Measurements from ENCODE around the gene TANGO6.
"Not testable (repeated sequence)": the region's sequence is repeated elsewhere in the genome, so short reads cannot be mapped to it uniquely, and the experiment has no call there.

Gene TANGO6

DNA sequence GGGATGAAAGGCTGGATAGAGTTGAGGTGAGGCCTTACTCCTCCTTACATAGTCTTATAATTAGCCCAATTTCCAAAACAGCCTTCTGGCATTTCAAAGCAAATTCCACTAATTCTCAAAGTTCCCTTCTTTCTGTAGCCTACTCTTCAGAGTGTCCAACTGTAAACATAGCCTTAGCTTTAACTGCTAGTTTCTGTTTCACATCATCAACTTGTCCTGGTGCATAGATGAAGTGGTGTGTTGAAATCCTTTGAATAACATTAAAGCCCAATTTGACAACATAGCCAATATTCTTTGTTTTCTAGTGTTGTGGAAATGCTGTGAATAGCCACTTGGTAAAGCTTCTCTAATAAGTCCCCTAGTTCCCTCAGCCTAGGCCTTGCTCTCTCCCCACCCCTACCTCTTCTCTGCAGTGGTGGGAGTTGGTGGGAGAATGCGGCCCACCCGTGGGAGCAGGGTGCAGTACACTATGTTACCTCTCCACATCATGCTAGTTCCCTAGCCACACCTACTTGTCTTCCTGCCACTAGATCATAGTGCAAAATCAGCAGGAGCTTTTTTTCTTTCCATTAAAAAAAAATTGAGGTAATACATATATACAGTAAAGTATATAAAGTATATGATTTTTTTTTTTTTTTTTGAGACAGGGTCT is 135.1 kb downstream of the TANGO6 start:
- Histone ChIP-seq H3K9me3 (ENCODE audit: control insufficient read depth, low read length) (no peaks in the 10 kb centered on the region), H3K27me3 (replicated peaks; ENCODE audit: control insufficient read depth, insufficient read depth, low read length) (no peaks in the 10 kb centered on the region), H3K36me3 (ENCODE audit: control insufficient read depth, insufficient read depth, low read length, severe bottlenecking) (peaks cover 32% of the 10 kb centered on the region), H3K4me3 (ENCODE audit: low read length) (no peak overlapping the region), H3K9ac (ENCODE audit: low read length) (no peak overlapping the region), H3K4me1 (ENCODE audit: control insufficient read depth, insufficient read depth, low read length) (no peaks in the 10 kb centered on the region)
- DNase-seq (ENCODE audit: low read depth), result peak; percentile 41

DNA sequence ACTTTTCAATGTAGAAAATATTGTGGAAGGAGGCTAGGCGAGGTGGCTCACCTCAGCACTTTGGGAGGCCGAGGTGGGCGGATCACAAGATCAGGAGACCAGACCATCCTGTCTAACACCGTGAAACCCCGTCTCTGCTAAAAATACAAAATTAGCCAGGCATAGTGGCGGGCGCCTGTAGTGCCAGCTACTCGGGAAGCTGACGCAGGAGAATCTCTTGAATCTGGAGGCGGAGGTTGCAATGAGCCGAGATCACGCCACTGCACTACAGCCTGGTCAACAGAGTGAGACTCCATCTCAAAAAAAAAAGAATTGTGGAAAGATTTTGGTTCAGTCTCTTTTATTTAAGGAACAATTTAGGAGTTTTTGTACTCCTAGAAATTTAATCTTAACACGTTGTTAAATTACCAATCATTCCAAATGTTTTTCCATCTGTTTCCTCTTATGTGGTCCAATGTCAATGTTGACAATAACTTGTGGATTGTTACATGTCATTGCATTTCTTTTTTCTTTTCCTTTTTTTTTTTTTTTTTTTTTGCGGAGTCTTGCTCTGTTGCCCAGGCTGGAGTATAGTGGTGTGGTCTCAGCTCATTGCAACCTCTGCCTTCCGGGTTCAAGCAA is 137.5 kb downstream of the TANGO6 start:
- no peaks in the 10 kb centered on the region for H3K9me3 ChIP-seq (ENCODE audit: control insufficient read depth, low read length)
- DNase-seq (ENCODE audit: low read depth), result no peak
- H3K4me1 ChIP-seq (ENCODE audit: control insufficient read depth, insufficient read depth, low read length), result no peaks in the 10 kb centered on the region
- no peaks in the 10 kb centered on the region for H3K27me3 ChIP-seq (replicated peaks; ENCODE audit: control insufficient read depth, insufficient read depth, low read length)
- H3K9ac ChIP-seq (ENCODE audit: low read length), result no peak overlapping the region
- H3K36me3 ChIP-seq (ENCODE audit: control insufficient read depth, insufficient read depth, low read length, severe bottlenecking), result peaks cover 12% of the 10 kb centered on the region
- no peak overlapping the region for H3K4me3 ChIP-seq (ENCODE audit: low read length)

DNA sequence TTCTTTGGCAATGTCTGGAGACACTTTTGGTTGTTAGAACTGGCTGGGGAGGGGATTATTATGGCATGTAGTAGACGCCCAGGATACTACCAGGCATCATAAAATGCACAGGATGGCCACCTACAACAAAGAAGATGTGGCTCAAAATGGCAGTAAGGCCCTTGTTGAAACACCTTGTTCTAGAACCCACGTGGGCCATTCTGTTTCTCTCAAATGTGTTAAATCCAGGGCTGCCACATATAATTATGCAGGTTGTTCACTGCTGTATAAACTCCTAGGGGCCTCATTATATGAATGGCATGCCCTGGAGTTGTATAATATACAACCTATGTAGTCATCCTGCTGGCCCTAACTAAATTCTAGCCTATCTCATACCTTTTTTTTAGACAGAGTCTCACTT is 138.6 kb downstream of the TANGO6 start:
- no peaks in the 10 kb centered on the region for H3K27me3 ChIP-seq (replicated peaks; ENCODE audit: control insufficient read depth, insufficient read depth, low read length)
- DNase-seq (ENCODE audit: low read depth), result no peak
- H3K36me3 ChIP-seq (ENCODE audit: control insufficient read depth, insufficient read depth, low read length, severe bottlenecking), result peaks cover 10% of the 10 kb centered on the region
- no peak overlapping the region for H3K4me3 ChIP-seq (ENCODE audit: low read length)
- no peaks in the 10 kb centered on the region for H3K4me1 ChIP-seq (ENCODE audit: control insufficient read depth, insufficient read depth, low read length)
- H3K9ac ChIP-seq (ENCODE audit: low read length), result no peak overlapping the region
- no peaks in the 10 kb centered on the region for H3K9me3 ChIP-seq (ENCODE audit: control insufficient read depth, low read length)

DNA sequence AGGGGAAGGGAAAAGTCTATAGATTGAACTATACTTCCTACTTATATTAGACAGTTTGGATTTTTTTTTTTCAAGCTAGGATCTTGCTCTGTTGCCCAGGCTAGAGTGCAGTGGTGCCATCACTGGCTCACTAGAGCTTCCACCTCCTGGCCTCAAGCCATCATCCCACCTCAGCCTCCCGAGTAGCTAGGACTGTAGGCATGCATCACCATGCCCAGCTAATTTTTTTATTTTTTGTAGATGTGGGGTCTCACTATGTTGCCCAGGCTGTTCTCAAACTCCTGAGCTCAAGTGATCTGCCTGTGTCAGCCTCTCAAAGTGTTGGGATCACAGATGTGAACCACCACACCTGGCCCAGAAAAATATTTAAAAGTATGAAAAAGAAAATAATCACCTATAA is 141.1 kb downstream of the TANGO6 start:
- H3K4me1 ChIP-seq (ENCODE audit: control insufficient read depth, insufficient read depth, low read length), result no peaks in the 10 kb centered on the region
- H3K9ac ChIP-seq (ENCODE audit: low read length), result no peak overlapping the region
- H3K9me3 ChIP-seq (ENCODE audit: control insufficient read depth, low read length), result no peaks in the 10 kb centered on the region
- H3K27me3 ChIP-seq (replicated peaks; ENCODE audit: control insufficient read depth, insufficient read depth, low read length), result no peaks in the 10 kb centered on the region
- DNase-seq (ENCODE audit: low read depth), result no peak
- no peaks in the 10 kb centered on the region for H3K36me3 ChIP-seq (ENCODE audit: control insufficient read depth, insufficient read depth, low read length, severe bottlenecking)
- H3K4me3 ChIP-seq (ENCODE audit: low read length), result no peak overlapping the region

DNA sequence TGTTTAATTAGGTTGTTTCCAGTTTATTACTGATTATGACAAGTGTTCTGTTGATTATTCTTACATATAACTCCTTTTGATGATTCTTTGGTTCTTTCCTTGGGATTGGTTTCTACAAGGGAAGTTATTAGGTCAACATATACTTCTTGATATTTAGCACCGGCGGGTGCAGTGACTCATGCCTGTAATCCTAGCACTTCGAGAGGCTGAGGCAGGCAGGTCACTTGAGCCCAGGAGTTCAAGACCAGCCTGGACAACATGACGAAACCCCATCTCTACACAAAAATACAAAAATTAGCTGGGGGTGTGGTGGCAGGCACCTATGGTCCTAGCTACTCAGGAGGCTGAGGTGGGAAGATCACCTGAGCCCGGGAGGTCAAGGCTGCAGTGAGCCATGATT is 141.9 kb downstream of the TANGO6 start:
- Histone ChIP-seq H3K36me3 (ENCODE audit: control insufficient read depth, insufficient read depth, low read length, severe bottlenecking) (no peaks in the 10 kb centered on the region), H3K9me3 (ENCODE audit: control insufficient read depth, low read length) (no peaks in the 10 kb centered on the region), H3K27me3 (replicated peaks; ENCODE audit: control insufficient read depth, insufficient read depth, low read length) (no peaks in the 10 kb centered on the region), H3K4me1 (ENCODE audit: control insufficient read depth, insufficient read depth, low read length) (no peaks in the 10 kb centered on the region), H3K4me3 (ENCODE audit: low read length) (no peak overlapping the region), H3K9ac (ENCODE audit: low read length) (no peak overlapping the region)
- no peak for DNase-seq (ENCODE audit: low read depth)

DNA sequence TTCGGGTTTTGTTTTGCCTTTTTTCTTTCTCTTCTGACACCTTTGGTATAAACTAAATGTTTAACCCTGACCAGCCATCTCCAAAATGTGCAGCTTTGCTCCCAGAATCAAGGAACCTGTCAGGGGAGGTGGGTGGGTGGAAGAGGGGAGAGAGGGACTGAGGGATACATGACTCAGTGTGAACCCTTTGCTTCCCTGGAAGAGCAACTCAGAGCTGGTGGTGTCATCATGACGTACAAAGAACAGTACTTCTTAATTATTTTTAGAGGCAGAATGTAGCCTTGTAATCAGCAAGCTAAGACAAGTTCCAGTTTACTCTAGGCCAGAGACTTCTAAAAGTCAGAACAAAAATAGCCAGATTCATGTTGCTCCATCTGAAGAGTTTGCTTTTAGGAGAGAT is 142.5 kb downstream of the TANGO6 start:
- H3K9me3 ChIP-seq (ENCODE audit: control insufficient read depth, low read length), result no peaks in the 10 kb centered on the region
- no peak overlapping the region for H3K4me3 ChIP-seq (ENCODE audit: low read length)
- H3K36me3 ChIP-seq (ENCODE audit: control insufficient read depth, insufficient read depth, low read length, severe bottlenecking), result no peaks in the 10 kb centered on the region
- H3K9ac ChIP-seq (ENCODE audit: low read length), result no peak overlapping the region
- no peaks in the 10 kb centered on the region for H3K27me3 ChIP-seq (replicated peaks; ENCODE audit: control insufficient read depth, insufficient read depth, low read length)
- peak; percentile 19 for DNase-seq (ENCODE audit: low read depth)
- no peaks in the 10 kb centered on the region for H3K4me1 ChIP-seq (ENCODE audit: control insufficient read depth, insufficient read depth, low read length)

DNA sequence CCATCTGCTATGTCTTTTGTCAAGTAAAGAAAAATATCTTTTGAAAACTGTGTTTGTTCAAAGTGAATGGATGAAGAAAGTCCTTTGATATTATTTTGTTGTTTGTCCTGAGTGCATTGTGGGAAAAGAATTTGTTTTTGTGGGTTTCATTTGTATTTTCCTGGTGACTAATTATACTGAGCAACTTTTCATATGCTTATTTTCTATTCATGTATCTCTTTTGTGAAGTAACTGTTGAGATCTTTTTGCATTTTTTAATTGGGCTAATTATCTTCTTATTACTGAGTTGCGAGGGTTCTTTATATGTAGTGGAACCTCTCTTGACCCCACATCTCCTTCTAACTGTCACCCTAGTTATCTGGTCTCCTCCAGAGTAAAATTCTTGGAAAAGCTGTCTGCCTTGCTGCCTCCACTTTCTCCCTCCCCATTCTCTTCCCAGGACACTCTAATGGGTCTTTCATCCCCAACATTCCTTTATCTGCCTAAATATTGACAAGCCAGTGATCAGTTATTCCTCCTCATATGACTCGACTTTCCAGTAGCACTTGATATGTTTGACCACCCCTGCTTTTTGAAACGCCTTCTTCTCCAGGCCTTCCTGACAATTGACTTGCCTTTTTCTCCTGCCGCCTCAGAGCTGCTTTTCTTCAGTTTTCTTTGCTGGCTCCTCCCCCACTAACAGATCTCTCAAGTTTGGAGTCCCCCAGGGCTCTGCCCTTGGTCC is 144.6 kb downstream of the TANGO6 start:
- Histone ChIP-seq H3K27me3 (replicated peaks; ENCODE audit: control insufficient read depth, insufficient read depth, low read length) (no peaks in the 10 kb centered on the region), H3K4me3 (ENCODE audit: low read length) (no peak overlapping the region), H3K9me3 (ENCODE audit: control insufficient read depth, low read length) (no peaks in the 10 kb centered on the region), H3K36me3 (ENCODE audit: control insufficient read depth, insufficient read depth, low read length, severe bottlenecking) (no peaks in the 10 kb centered on the region), H3K4me1 (ENCODE audit: control insufficient read depth, insufficient read depth, low read length) (peaks cover 8% of the 10 kb centered on the region), H3K9ac (ENCODE audit: low read length) (no peak overlapping the region)
- no peak for DNase-seq (ENCODE audit: low read depth)

DNA sequence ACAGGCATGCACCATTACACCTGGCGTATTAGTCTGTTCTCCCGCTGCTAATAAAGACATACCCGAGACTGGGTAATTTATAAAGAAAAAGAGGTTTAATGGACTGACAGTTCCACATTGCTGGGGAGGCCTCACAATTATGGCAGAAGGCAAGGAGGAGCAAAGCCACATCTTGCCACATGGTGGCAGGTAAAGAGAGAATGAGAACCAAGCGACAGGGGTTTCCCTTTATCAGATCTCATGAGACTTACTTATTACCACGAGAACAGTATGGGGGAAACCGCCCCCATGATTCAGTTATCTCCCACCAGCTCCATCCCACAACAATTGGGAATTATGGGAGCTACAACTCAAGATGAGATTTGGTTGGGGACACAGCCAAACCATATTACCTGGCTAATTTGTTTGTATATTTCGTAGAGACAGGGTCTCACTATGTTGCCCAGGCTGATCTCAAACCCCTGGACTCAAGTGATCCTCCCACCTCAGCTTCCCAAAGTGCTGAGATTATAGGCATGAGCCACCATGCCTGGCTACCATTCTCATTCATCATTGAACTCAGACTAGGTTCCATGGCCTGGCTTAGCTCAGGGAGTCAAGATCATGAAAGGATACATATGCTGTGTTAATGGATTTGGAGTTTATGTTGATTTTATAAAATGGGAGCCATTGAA is 147.0 kb downstream of the TANGO6 start:
- H3K27me3 ChIP-seq (replicated peaks; ENCODE audit: control insufficient read depth, insufficient read depth, low read length); DNase-seq (ENCODE audit: low read depth); H3K9me3 ChIP-seq (ENCODE audit: control insufficient read depth, low read length); H3K36me3 ChIP-seq (ENCODE audit: control insufficient read depth, insufficient read depth, low read length, severe bottlenecking); H3K9ac ChIP-seq (ENCODE audit: low read length); H3K4me3 ChIP-seq (ENCODE audit: low read length): not testable (repeated sequence)
- H3K4me1 ChIP-seq (ENCODE audit: control insufficient read depth, insufficient read depth, low read length), result peaks cover 25% of the 10 kb centered on the region

DNA sequence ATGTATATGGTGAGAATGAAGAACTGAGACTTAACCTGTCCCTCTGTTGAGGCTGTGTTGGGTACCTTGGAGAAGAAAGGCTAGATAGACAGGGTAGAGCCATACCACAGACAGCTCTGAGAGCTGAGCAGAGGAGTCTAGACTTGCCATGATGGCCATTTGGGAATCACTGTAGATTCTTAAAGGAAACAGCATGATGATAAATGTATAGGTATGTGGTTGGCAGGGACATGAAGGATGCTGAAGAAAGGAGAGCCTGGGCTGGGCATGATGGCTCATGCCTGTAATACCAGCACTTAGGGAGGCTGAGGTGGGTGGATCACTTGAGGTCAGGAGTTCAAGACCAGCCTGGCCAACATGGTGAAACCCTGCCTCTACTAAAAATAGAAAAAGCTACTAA is 147.7 kb downstream of the TANGO6 start:
- H3K36me3 ChIP-seq (ENCODE audit: control insufficient read depth, insufficient read depth, low read length, severe bottlenecking), result no peaks in the 10 kb centered on the region
- no peak overlapping the region for H3K9ac ChIP-seq (ENCODE audit: low read length)
- no peak overlapping the region for H3K4me3 ChIP-seq (ENCODE audit: low read length)
- peaks cover 25% of the 10 kb centered on the region for H3K4me1 ChIP-seq (ENCODE audit: control insufficient read depth, insufficient read depth, low read length)
- no peaks in the 10 kb centered on the region for H3K27me3 ChIP-seq (replicated peaks; ENCODE audit: control insufficient read depth, insufficient read depth, low read length)
- H3K9me3 ChIP-seq (ENCODE audit: control insufficient read depth, low read length), result no peaks in the 10 kb centered on the region
- DNase-seq (ENCODE audit: low read depth), result no peak

DNA sequence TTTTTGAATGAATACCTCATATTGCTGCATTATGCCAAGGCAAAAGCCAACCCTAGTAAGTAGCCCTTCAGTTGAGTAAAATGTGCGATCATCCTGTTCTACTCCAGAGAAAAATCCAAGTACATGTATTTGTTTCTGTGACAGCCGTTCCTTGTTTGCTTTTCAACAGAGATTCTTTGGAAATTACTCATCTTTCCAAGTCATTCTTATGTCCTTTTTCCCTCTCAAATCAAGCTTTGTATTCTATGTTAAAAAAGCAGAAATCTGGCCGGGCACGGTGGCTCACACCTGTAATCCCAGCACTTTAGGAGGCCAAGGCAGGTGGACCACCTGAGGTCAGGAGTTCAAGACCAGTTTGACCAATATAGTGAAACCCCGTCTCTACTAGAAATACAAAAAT is 149.2 kb downstream of the TANGO6 start:
- H3K36me3 ChIP-seq (ENCODE audit: control insufficient read depth, insufficient read depth, low read length, severe bottlenecking), result no peaks in the 10 kb centered on the region
- no peaks in the 10 kb centered on the region for H3K9me3 ChIP-seq (ENCODE audit: control insufficient read depth, low read length)

DNA sequence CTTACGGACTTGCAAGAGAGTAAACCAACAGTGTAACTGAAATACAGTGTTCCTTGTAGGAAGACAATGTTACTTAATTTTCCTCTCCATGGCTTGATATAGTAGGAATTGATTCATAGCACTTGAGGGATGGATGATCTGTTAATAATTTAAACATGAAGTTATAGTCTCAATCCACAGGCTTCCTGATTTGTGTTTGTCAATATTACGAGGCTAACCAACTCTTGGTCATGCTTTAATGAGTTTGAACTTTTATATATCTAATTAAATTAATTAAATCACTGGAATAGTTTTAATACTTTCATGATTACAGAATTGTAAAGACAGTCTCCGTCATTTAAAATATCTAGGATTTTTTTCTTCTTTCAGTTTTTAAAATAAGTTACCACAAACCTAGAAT is 150.1 kb downstream of the TANGO6 start:
- Histone ChIP-seq H3K27me3 (replicated peaks; ENCODE audit: control insufficient read depth, insufficient read depth, low read length) (no peaks in the 10 kb centered on the region), H3K4me3 (ENCODE audit: low read length) (no peak overlapping the region), H3K4me1 (ENCODE audit: control insufficient read depth, insufficient read depth, low read length) (peaks cover 25% of the 10 kb centered on the region), H3K9me3 (ENCODE audit: control insufficient read depth, low read length) (no peaks in the 10 kb centered on the region), H3K36me3 (ENCODE audit: control insufficient read depth, insufficient read depth, low read length, severe bottlenecking) (no peaks in the 10 kb centered on the region), H3K9ac (ENCODE audit: low read length) (no peak overlapping the region)
- DNase-seq (ENCODE audit: low read depth), result no peak

More for the DNA sequence above, 149.2 kb downstream of the TANGO6 start:
- Histone ChIP-seq H3K4me3 (ENCODE audit: low read length) (no peak overlapping the region), H3K27me3 (replicated peaks; ENCODE audit: control insufficient read depth, insufficient read depth, low read length) (no peaks in the 10 kb centered on the region), H3K9ac (ENCODE audit: low read length) (no peak overlapping the region), H3K4me1 (ENCODE audit: control insufficient read depth, insufficient read depth, low read length) (peaks cover 25% of the 10 kb centered on the region)
- peak; percentile 72 for DNase-seq (ENCODE audit: low read depth)
